ENCODE data around the gene LUC7L2. TPM values are rescaled to one million over a fixed set of nuclear protein-coding genes. Genes with fewer than 3 reads are reported as not detected.

Gene LUC7L2
- total RNA-seq, 4 donors from 2014 or later = 125 to 179 (median 145) TPM

DNA sequence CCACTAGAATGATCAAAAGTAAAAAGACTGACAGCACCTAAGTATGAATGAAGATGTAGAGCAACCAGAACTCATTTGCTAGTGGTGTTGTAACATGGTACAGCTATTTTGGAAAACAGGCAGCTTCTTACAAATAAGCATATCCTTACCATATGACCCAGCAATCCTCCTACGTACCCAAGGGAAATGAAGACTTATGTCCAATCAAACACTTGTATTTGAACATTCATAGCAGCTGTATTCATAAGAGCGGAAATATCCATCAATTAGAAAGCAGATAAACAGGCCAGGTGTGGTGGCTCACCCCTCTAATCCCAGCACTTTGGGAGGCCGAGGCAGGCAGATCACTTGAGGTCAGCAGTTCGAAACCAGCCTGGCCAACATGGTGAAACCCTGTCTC lies 70.7 kb downstream of the LUC7L2 start:
- no peaks in the 10 kb centered on the region for H3K27me3 ChIP-seq
- no peaks in the 10 kb centered on the region for H3K9me3 ChIP-seq
- H3K4me1 ChIP-seq = peaks cover 66 to 82% of the 10 kb centered on the region in 2 donors
- 90 to 93% methylated on average over 4 of the region's 4 CpGs for WGBS, 2 donors
- intact Hi-C loops (cut with DNase I) = no loop called here
- H3K4me3 ChIP-seq (replicated peaks in 1 of 3) = no peak overlapping the region
- H3K27ac ChIP-seq = peak overlapping the region; percentile 92 to 97 (median 96)
- DNase-seq = no peak
- no peaks in the 10 kb centered on the region for H3K36me3 ChIP-seq
- TF ChIP-seq POLR2A (IDR thresholded peaks at IDR 0.05) = no peak
- TF ChIP-seq, protein P1, sequence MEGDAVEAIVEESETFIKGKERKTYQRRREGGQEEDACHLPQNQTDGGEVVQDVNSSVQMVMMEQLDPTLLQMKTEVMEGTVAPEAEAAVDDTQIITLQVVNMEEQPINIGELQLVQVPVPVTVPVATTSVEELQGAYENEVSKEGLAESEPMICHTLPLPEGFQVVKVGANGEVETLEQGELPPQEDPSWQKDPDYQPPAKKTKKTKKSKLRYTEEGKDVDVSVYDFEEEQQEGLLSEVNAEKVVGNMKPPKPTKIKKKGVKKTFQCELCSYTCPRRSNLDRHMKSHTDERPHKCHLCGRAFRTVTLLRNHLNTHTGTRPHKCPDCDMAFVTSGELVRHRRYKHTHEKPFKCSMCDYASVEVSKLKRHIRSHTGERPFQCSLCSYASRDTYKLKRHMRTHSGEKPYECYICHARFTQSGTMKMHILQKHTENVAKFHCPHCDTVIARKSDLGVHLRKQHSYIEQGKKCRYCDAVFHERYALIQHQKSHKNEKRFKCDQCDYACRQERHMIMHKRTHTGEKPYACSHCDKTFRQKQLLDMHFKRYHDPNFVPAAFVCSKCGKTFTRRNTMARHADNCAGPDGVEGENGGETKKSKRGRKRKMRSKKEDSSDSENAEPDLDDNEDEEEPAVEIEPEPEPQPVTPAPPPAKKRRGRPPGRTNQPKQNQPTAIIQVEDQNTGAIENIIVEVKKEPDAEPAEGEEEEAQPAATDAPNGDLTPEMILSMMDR (IDR thresholded peaks at IDR 0.05) = no peak

DNA sequence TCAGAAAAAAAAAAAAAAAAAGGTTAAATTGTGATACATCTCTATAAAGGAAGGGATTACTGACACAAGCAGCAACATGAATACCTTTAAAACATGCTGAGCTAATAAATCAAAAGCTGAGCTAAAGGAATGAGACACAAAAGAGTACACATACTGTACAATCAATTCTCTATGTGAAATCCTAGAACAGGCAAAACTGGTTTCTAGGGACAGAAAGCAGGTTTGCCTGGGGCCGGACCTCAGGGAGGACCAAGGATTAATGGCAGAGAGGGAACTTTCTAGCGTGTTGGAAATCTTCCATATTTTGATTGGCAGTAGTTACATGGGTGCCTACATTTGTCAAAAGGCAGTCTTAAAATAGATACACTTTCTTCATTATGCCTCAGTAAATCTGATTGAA lies 71.3 kb downstream of the LUC7L2 start:
- Histone ChIP-seq H3K9me3 (no peaks in the 10 kb centered on the region), H3K4me1 (peaks cover 62 to 77% of the 10 kb centered on the region in 2 donors), H3K36me3 (no peaks in the 10 kb centered on the region), H3K4me3 (replicated peaks in 1 of 3) (no peak overlapping the region), H3K27me3 (no peaks in the 10 kb centered on the region), H3K27ac (peak overlapping the region; percentile 92 to 97 (median 96))
- 28 to 43% methylated on average over 2 of the region's 2 CpGs for WGBS, 2 donors
- peak; percentile 47 to 71 for DNase-seq
- intact Hi-C loops (cut with DNase I) = no loop called here
- TF ChIP-seq POLR2A (IDR thresholded peaks at IDR 0.05) = no peak
- TF ChIP-seq, protein P1 (IDR thresholded peaks at IDR 0.05) = no peak

DNA sequence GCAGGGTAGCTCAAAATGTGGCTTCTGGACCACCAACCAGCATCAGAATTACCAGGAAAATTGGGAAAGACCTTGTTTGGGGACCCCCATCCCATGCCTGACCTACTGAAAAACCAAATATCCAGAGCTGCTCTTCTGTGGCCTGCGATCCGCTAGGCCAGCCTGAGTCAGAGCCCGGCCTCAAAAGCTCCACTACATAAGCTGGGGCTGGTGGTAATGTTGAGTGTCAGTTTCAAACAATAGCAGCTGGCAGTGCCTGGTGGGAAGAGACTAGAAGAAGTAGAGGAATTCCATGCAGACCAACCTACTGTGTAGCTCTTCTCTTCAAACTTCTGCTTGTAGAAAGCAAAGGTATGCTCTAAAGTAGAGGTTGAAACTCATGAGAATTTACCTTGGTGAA lies 71.8 kb downstream of the LUC7L2 start:
- no peak overlapping the region for H3K4me3 ChIP-seq (replicated peaks in 1 of 3)
- WGBS, 2 donors = 67 to 97% methylated on average over 3 of the region's 3 CpGs
- H3K36me3 ChIP-seq = no peaks in the 10 kb centered on the region
- H3K27ac ChIP-seq = peak overlapping the region; percentile 92 to 97 (median 96)
- no peaks in the 10 kb centered on the region for H3K9me3 ChIP-seq
- H3K4me1 ChIP-seq = peaks cover 61 to 76% of the 10 kb centered on the region in 2 donors
- DNase-seq = peak; percentile 44 to 47
- H3K27me3 ChIP-seq = no peaks in the 10 kb centered on the region
- intact Hi-C loops (cut with DNase I) = no loop called here
- TF ChIP-seq, protein P1 (IDR thresholded peaks at IDR 0.05) = no peak
- no peak for TF ChIP-seq POLR2A (IDR thresholded peaks at IDR 0.05)

DNA sequence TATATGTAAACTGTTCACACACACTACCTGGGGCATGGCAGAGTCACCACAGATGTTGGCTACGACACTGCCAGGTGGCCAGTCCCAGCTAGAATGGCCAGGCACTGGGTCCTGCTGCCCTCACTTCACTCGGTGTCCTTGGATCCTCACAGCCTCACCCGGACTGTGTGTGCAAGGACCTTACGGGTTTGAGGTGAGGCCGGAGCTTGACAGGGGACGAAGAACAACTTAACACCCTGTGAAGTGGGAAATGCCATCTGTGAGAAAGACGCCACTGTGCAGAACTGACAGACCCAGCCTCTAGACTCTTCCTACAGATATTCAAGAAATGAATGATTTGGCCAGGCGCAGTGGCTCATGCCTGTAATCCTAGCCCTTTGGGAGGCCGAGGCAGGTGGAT lies 77.1 kb downstream of the LUC7L2 start:
- intact Hi-C loops (cut with DNase I) = no loop called here
- H3K27ac ChIP-seq = peak overlapping the region; percentile 59 to 92 (median 85)
- 96 to 99% methylated on average over 9 of the region's 9 CpGs for WGBS, 2 donors
- H3K4me1 ChIP-seq = peaks cover 40 to 54% of the 10 kb centered on the region in 2 donors
- no peak overlapping the region for H3K4me3 ChIP-seq (replicated peaks in 1 of 3)
- TF ChIP-seq POLR2A (IDR thresholded peaks at IDR 0.05) = no peak
- TF ChIP-seq, protein P1 (IDR thresholded peaks at IDR 0.05) = no peak
- H3K36me3 ChIP-seq = no peaks in the 10 kb centered on the region
- no peak for DNase-seq
- no peaks in the 10 kb centered on the region for H3K9me3 ChIP-seq
- no peaks in the 10 kb centered on the region for H3K27me3 ChIP-seq

DNA sequence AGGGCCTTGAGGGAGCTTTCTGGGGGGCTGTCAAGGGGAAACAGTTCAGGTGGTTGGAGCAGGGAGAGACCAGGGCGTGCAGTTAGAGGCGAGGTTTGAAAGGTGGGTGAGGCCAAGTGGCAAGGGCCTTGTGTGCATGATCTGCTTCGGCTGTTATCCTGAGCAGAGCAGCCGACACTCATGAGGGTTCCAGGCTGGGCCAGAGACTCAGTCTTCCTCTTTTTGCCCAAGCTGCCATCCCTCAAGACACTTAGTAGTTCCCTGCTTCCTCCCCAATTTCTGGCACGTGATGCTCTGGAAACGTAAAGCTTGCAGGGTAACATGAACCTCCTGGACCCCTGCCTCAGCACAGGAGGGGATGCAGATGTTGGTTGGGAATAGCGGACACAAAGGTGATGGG lies 79.7 kb downstream of the LUC7L2 start:
- Histone ChIP-seq H3K9me3 (no peaks in the 10 kb centered on the region), H3K36me3 (no peaks in the 10 kb centered on the region), H3K27me3 (no peaks in the 10 kb centered on the region), H3K4me1 (peaks cover 16 to 32% of the 10 kb centered on the region in 2 donors), H3K4me3 (replicated peaks in 1 of 3) (no peak overlapping the region), H3K27ac (peak overlapping the region in 2 of 3 donors; percentile 30 to 85)
- intact Hi-C loops (cut with DNase I) = no loop called here
- TF ChIP-seq, protein P1 (IDR thresholded peaks at IDR 0.05) = no peak
- TF ChIP-seq POLR2A (IDR thresholded peaks at IDR 0.05) = no peak
- 91 to 92% methylated on average over 7 of the region's 7 CpGs for WGBS, 2 donors
- DNase-seq = no peak
